ENCODE data around the gene NLK. TPM values are rescaled to one million over a fixed set of nuclear protein-coding genes. Genes with fewer than 3 reads are reported as not detected.
"Not testable (repeated sequence)": the region's sequence is repeated elsewhere in the genome, so short reads cannot be mapped to it uniquely, and the experiment has no call there.

NLK gene
- 10 to 100 TPM in 2 of 3 donors, 1 to 10 TPM in 1; 9.8 to 11.2 (median 10.9) TPM for total RNA-seq

- H3K36me3 Mint-ChIP-seq (ENCODE audit: insufficient read depth) = no peaks in the 10 kb centered on the region
- H3K27me3 Mint-ChIP-seq (ENCODE audit: low read depth) = no peaks in the 10 kb centered on the region
- peaks cover 61% of the 10 kb centered on the region for H3K4me1 Mint-ChIP-seq (ENCODE audit: low read depth)
- ATAC-seq (no peak), DNase-seq (no peak)
- H3K9me3 Mint-ChIP-seq = no peaks in the 10 kb centered on the region
- H3K4me3 Mint-ChIP-seq = peak within 1 kb of the TSS; percentile 85
Observed at GRCh38 chr17:28042657-28042720, at the start of gene NLK. TSS of gene NLK (plus strand) at chr17:28042677. CDS start at chr17:28042874, 197 bp downstream.

GRCh38 chr17:27993161-27993695 lies 49.2 kb upstream of the NLK start:
- H3K36me3 Mint-ChIP-seq (ENCODE audit: insufficient read depth) = no peaks in the 10 kb centered on the region
- no peak overlapping the region for H3K4me3 Mint-ChIP-seq
- DNase-seq = no peak
- H3K27me3 Mint-ChIP-seq (ENCODE audit: low read depth) = peaks cover 12% of the 10 kb centered on the region
- H3K4me1 Mint-ChIP-seq (ENCODE audit: low read depth) = no peaks in the 10 kb centered on the region
- no peak for ATAC-seq
- no peaks in the 10 kb centered on the region for H3K9me3 Mint-ChIP-seq

GRCh38 chr17:27993723-27994310 lies 48.7 kb upstream of the NLK start:
- peaks cover 13% of the 10 kb centered on the region for H3K27me3 Mint-ChIP-seq (ENCODE audit: low read depth)

GRCh38 chr17:27994586-27994985 lies 47.9 kb upstream of the NLK start:
- no peaks in the 10 kb centered on the region for H3K36me3 Mint-ChIP-seq (ENCODE audit: insufficient read depth)
- ATAC-seq (no peak), DNase-seq (no peak)
- H3K4me3 Mint-ChIP-seq = no peak overlapping the region
- no peaks in the 10 kb centered on the region for H3K9me3 Mint-ChIP-seq
- no peaks in the 10 kb centered on the region for H3K4me1 Mint-ChIP-seq (ENCODE audit: low read depth)
- peaks cover 13% of the 10 kb centered on the region for H3K27me3 Mint-ChIP-seq (ENCODE audit: low read depth)

More at GRCh38 chr17:27993723-27994310, 48.7 kb upstream of the NLK start:
- H3K36me3 Mint-ChIP-seq (ENCODE audit: insufficient read depth) = no peaks in the 10 kb centered on the region
- DNase-seq = no peak
- no peaks in the 10 kb centered on the region for H3K4me1 Mint-ChIP-seq (ENCODE audit: low read depth)
- no peaks in the 10 kb centered on the region for H3K9me3 Mint-ChIP-seq
- ATAC-seq = no peak
- no peak overlapping the region for H3K4me3 Mint-ChIP-seq

GRCh38 chr17:27995554-27995953 lies 46.9 kb upstream of the NLK start:
- H3K9me3 Mint-ChIP-seq = no peaks in the 10 kb centered on the region
- DNase-seq (no peak), ATAC-seq (no peak)
- H3K36me3 Mint-ChIP-seq (ENCODE audit: insufficient read depth) = no peaks in the 10 kb centered on the region
- no peak overlapping the region for H3K4me3 Mint-ChIP-seq
- no peaks in the 10 kb centered on the region for H3K4me1 Mint-ChIP-seq (ENCODE audit: low read depth)
- H3K27me3 Mint-ChIP-seq (ENCODE audit: low read depth) = peaks cover 14% of the 10 kb centered on the region

- Mint-ChIP-seq H3K9me3 (no peaks in the 10 kb centered on the region), H3K36me3 (ENCODE audit: insufficient read depth) (no peaks in the 10 kb centered on the region), H3K4me1 (ENCODE audit: low read depth) (no peaks in the 10 kb centered on the region), H3K4me3 (no peak overlapping the region), H3K27me3 (ENCODE audit: low read depth) (peaks cover 14% of the 10 kb centered on the region)
- DNase-seq = no peak
- ATAC-seq = no peak
Observed at GRCh38 chr17:27996202-27997043, 46.1 kb upstream of the NLK start.

- H3K9me3 Mint-ChIP-seq = no peaks in the 10 kb centered on the region
- H3K36me3 Mint-ChIP-seq (ENCODE audit: insufficient read depth) = no peaks in the 10 kb centered on the region
- H3K27me3 Mint-ChIP-seq (ENCODE audit: low read depth) = peaks cover 14% of the 10 kb centered on the region
- no peak overlapping the region for H3K4me3 Mint-ChIP-seq
- ATAC-seq (no peak), DNase-seq (no peak)
- H3K4me1 Mint-ChIP-seq (ENCODE audit: low read depth) = no peaks in the 10 kb centered on the region
Observed at GRCh38 chr17:27997044-27997401, 45.5 kb upstream of the NLK start.

- no peak overlapping the region for H3K4me3 Mint-ChIP-seq
- no peaks in the 10 kb centered on the region for H3K36me3 Mint-ChIP-seq (ENCODE audit: insufficient read depth)
- H3K27me3 Mint-ChIP-seq (ENCODE audit: low read depth) = peaks cover 14% of the 10 kb centered on the region
- H3K4me1 Mint-ChIP-seq (ENCODE audit: low read depth) = no peaks in the 10 kb centered on the region
- ATAC-seq (no peak), DNase-seq (no peak)
- H3K9me3 Mint-ChIP-seq = no peaks in the 10 kb centered on the region
Observed at GRCh38 chr17:27997522-27997921, 45.0 kb upstream of the NLK start.

- H3K9me3 Mint-ChIP-seq = no peaks in the 10 kb centered on the region
- ATAC-seq = no peak
- DNase-seq = no peak
- no peaks in the 10 kb centered on the region for H3K4me1 Mint-ChIP-seq (ENCODE audit: low read depth)
- H3K4me3 Mint-ChIP-seq = no peak overlapping the region
- H3K36me3 Mint-ChIP-seq (ENCODE audit: insufficient read depth) = no peaks in the 10 kb centered on the region
- H3K27me3 Mint-ChIP-seq (ENCODE audit: low read depth) = peaks cover 9% of the 10 kb centered on the region
Observed at GRCh38 chr17:28001149-28001548, 41.3 kb upstream of the NLK start.

GRCh38 chr17:28004344-28004743 lies 38.1 kb upstream of the NLK start:
- H3K27me3 Mint-ChIP-seq (ENCODE audit: low read depth) = peaks cover 1% of the 10 kb centered on the region
- ATAC-seq = peak in 1 of 2 donors; percentile 43

GRCh38 chr17:28007925-28008324 lies 34.6 kb upstream of the NLK start:
- not testable (repeated sequence) for H3K36me3 Mint-ChIP-seq (ENCODE audit: insufficient read depth); ATAC-seq; H3K4me1 Mint-ChIP-seq (ENCODE audit: low read depth); H3K4me3 Mint-ChIP-seq; H3K9me3 Mint-ChIP-seq; DNase-seq; H3K27me3 Mint-ChIP-seq (ENCODE audit: low read depth)

More at GRCh38 chr17:28004344-28004743, 38.1 kb upstream of the NLK start:
- no peaks in the 10 kb centered on the region for H3K36me3 Mint-ChIP-seq (ENCODE audit: insufficient read depth)
- H3K4me1 Mint-ChIP-seq (ENCODE audit: low read depth) = no peaks in the 10 kb centered on the region
- no peaks in the 10 kb centered on the region for H3K9me3 Mint-ChIP-seq
- H3K4me3 Mint-ChIP-seq = no peak overlapping the region
- DNase-seq = no peak

GRCh38 chr17:28008513-28008912 lies 34.0 kb upstream of the NLK start:
- H3K36me3 Mint-ChIP-seq (ENCODE audit: insufficient read depth) = no peaks in the 10 kb centered on the region
- no peak for DNase-seq
- no peaks in the 10 kb centered on the region for H3K9me3 Mint-ChIP-seq
- no peak overlapping the region for H3K4me3 Mint-ChIP-seq
- no peak for ATAC-seq
- peaks cover 2% of the 10 kb centered on the region for H3K27me3 Mint-ChIP-seq (ENCODE audit: low read depth)
- no peaks in the 10 kb centered on the region for H3K4me1 Mint-ChIP-seq (ENCODE audit: low read depth)

- no peak for ATAC-seq
Observed at GRCh38 chr17:28010406-28010805, 32.1 kb upstream of the NLK start.

GRCh38 chr17:28018439-28019070 lies 23.9 kb upstream of the NLK start:
- Mint-ChIP-seq H3K36me3 (ENCODE audit: insufficient read depth) (no peaks in the 10 kb centered on the region), H3K4me1 (ENCODE audit: low read depth) (no peaks in the 10 kb centered on the region), H3K27me3 (ENCODE audit: low read depth) (peaks cover 14% of the 10 kb centered on the region), H3K4me3 (no peak overlapping the region), H3K9me3 (no peaks in the 10 kb centered on the region)
- DNase-seq (no peak), ATAC-seq (no peak)

More at GRCh38 chr17:28010406-28010805, 32.1 kb upstream of the NLK start:
- Mint-ChIP-seq H3K4me3 (no peak overlapping the region), H3K27me3 (ENCODE audit: low read depth) (peaks cover 2% of the 10 kb centered on the region), H3K4me1 (ENCODE audit: low read depth) (no peaks in the 10 kb centered on the region), H3K36me3 (ENCODE audit: insufficient read depth) (no peaks in the 10 kb centered on the region), H3K9me3 (no peaks in the 10 kb centered on the region)
- DNase-seq = no peak

- no peaks in the 10 kb centered on the region for H3K9me3 Mint-ChIP-seq
- no peak for DNase-seq
- H3K27me3 Mint-ChIP-seq (ENCODE audit: low read depth) = peaks cover 14% of the 10 kb centered on the region
- no peak for ATAC-seq
- H3K36me3 Mint-ChIP-seq (ENCODE audit: insufficient read depth) = no peaks in the 10 kb centered on the region
- no peaks in the 10 kb centered on the region for H3K4me1 Mint-ChIP-seq (ENCODE audit: low read depth)
- H3K4me3 Mint-ChIP-seq = no peak overlapping the region
Observed at GRCh38 chr17:28020515-28020914, 22.0 kb upstream of the NLK start.

Measured in activated T-cell treated with anti-CD3 and anti-CD28 coated beads, Interleukin-2, amount 50 U/mL, for 4 hours (primary cell).